ENCODE results near the gene GOLT1A. TPM values are rescaled to one million over a fixed set of nuclear protein-coding genes. Genes with fewer than 3 reads are reported as not detected.

The GOLT1A gene
- polyA plus RNA-seq, 2 of the 4 experiments (the other 2 are of a cell fraction), result 1.8 to 6.4 TPM

DNA sequence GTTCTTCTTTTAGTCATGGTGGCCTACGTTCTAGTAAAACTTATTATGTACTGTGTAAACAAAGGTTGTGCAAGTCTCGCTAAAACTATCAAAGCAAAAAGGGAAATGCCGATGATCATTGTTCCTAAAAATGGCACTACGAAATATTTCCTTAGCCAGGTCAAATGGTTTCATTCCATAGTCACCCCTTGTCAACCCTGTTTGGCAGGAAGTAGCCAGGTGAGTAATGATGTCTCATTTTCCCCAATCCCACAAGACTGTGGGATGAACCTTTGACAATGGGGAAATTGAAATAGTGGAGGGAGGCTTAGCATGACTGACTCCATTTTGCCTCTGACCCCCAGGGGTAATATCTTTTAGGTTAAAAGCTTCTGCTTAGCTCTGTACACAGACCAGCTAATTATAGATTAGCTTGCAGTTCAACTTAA lies 42.0 kb downstream of the GOLT1A start (continued):
- TF ChIP-seq JUN (IDR thresholded peaks at IDR 0.05) (peak in 1 of 2 experiments; percentile 36; a peak in 1 of 5 replicates), JUNB (IDR thresholded peaks at IDR 0.05) (peak; percentile 78)
- TF ChIP-seq, protein P1, sequence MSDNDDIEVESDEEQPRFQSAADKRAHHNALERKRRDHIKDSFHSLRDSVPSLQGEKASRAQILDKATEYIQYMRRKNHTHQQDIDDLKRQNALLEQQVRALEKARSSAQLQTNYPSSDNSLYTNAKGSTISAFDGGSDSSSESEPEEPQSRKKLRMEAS (IDR thresholded peaks at IDR 0.05), result no peak

GRCh38 chr1:204170494-204171155 lies 43.2 kb downstream of the GOLT1A start:
- no peak for DNase-seq (ENCODE audit: low read depth in 1 of 2, low spot score in 1 of 2)

DNA sequence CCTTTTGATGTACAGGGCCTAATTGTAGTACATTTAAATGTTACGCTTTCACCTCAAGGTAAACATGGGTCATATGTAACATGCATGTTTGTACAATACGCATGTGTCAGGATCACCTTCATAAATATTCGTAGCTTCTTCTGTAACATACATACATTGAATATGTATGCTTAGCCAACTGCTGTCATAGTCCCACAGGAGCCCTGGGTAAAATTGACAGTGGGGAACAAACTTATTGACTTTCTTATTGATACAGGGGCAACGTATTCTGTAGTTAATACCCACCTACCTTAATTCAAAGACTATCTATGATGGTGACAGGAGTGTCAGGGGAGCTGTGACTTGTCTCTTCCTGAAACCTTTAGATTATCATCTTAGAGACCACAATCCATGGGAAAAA lies 43.9 kb downstream of the GOLT1A start:
- Histone ChIP-seq H3K9me3 (peaks cover 20% of the 10 kb centered on the region), H3K4me3 (no peak overlapping the region), H3K4me2 (no peak overlapping the region), H3K4me1 (peaks cover 5% of the 10 kb centered on the region; the same call in 2 of the 3 replicates), H3K27ac (no peak overlapping the region)
- ATAC-seq, result no peak
- TF ChIP-seq RNF2 (IDR thresholded peaks at IDR 0.05; ENCODE audit: borderline replicate concordance, low read depth), result no peak
- TF ChIP-seq ELK1 (IDR thresholded peaks at IDR 0.05; ENCODE audit: low read depth, low read length), result no peak
- no peak for TF ChIP-seq TFCP2L1 (CRISPR knock-in tag; IDR thresholded peaks at IDR 0.05)
- CTCF ChIA-PET, result interaction anchor here (1.0 to 16.3 kb wide), 11 partner anchors 8 to 637 kb away, joined by 3 to 314 read pairs (median 5); partner anchors contain the start of gene GOLT1A
- no peak for FAIRE-seq
- DNase-seq (ENCODE audit: low read depth in 1 of 2, low spot score in 1 of 2), result no peak
- POLR2A ChIA-PET, result no interaction called here
- WGBS (ENCODE audit: missing lambda C conversion rate), result 56% methylated on average over 4 of the region's 4 CpGs

More at GRCh38 chr1:204170494-204171155, 43.2 kb downstream of the GOLT1A start:
- Histone ChIP-seq H3K27ac (no peak overlapping the region), H3K4me1 (peaks cover 5% of the 10 kb centered on the region; the same call in 2 of the 3 replicates), H3K4me2 (no peak overlapping the region), H3K9me3 (peaks cover 20% of the 10 kb centered on the region), H3K4me3 (no peak overlapping the region)
- POLR2A ChIA-PET, result no interaction called here
- FAIRE-seq, result no peak
- ATAC-seq, result no peak
- WGBS (ENCODE audit: missing lambda C conversion rate), result 62% methylated on average over 3 of the region's 3 CpGs
- TF ChIP-seq BHLHE40 (IDR thresholded peaks at IDR 0.05; ENCODE audit: low read depth, low read length) (no peak), CHD2 (IDR thresholded peaks at IDR 0.05; ENCODE audit: low read length, partially characterized antibody) (no peak), ESRRA (IDR thresholded peaks at IDR 0.05; ENCODE audit: borderline replicate concordance, low read length) (no peak), ZNF302 (CRISPR knock-in tag; IDR thresholded peaks at IDR 0.05) (no peak), EP300 (IDR thresholded peaks at IDR 0.05) (no peak), JUN (IDR thresholded peaks at IDR 0.05) (no peak), MYC (IDR thresholded peaks at IDR 0.05; ENCODE audit: borderline replicate concordance, low read length) (no peak), NR3C1 (IDR thresholded peaks at IDR 0.05) (no peak), MAFK (IDR thresholded peaks at IDR 0.05; ENCODE audit: partially characterized antibody) (no peak), RAD21 (conservative IDR thresholded peaks at IDR 0.05 in 1 of 2, IDR thresholded peaks at IDR 0.05 in 1 of 2) (no peak), HDAC2 (IDR thresholded peaks at IDR 0.05) (no peak), HOXB13 (CRISPR knock-in tag; IDR thresholded peaks at IDR 0.05; ENCODE audit: low read depth) (no peak), MAZ (IDR thresholded peaks at IDR 0.05; ENCODE audit: borderline replicate concordance, low read depth, low read length) (no peak), FOSL2 (IDR thresholded peaks at IDR 0.05) (no peak), FOSL2 (CRISPR knock-in tag; IDR thresholded peaks at IDR 0.05) (no peak), TP53 (CRISPR knock-in tag; IDR thresholded peaks at IDR 0.05) (no peak), RCOR1 (IDR thresholded peaks at IDR 0.05; ENCODE audit: low read depth, low read length) (no peak), HES2 (IDR thresholded peaks at IDR 0.05) (no peak)
- TF ChIP-seq, protein P2, sequence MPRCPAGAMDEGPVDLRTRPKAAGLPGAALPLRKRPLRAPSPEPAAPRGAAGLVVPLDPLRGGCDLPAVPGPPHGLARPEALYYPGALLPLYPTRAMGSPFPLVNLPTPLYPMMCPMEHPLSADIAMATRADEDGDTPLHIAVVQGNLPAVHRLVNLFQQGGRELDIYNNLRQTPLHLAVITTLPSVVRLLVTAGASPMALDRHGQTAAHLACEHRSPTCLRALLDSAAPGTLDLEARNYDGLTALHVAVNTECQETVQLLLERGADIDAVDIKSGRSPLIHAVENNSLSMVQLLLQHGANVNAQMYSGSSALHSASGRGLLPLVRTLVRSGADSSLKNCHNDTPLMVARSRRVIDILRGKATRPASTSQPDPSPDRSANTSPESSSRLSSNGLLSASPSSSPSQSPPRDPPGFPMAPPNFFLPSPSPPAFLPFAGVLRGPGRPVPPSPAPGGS (IDR thresholded peaks at IDR 0.05), result no peak
- TF ChIP-seq, protein P1 (IDR thresholded peaks at IDR 0.05), result no peak
- CTCF ChIA-PET, result interaction anchor here (0.7 to 16.3 kb wide), 11 partner anchors 9 to 636 kb away, joined by 3 to 314 read pairs (median 5); no protein-coding TSS in a partner anchor

Data from A549 (cell line).